ENCODE measurements around the gene NACC1.

- TF ChIP-seq HDAC2 (IDR thresholded peaks at IDR 0.05) (no peak), CBX8 (IDR thresholded peaks at IDR 0.05) (no peak), CTCF (IDR thresholded peaks at IDR 0.05) (no peak; the same call in 2 of the 3 replicates)
These were observed 16.3 kb upstream of the NACC1 start for GRCh38 chr19:13101590-13102415.
